HepG2 (cell line): Measurements from ENCODE around the gene PIEZO1. TPM values are rescaled to one million over a fixed set of nuclear protein-coding genes. Genes with fewer than 3 reads are reported as not detected.

Source experiments
- CEBPB ChIP-seq: IDR thresholded peaks from 2 replicates; pipeline ENCODE4 v1.6.1; 2011; ENCODE audit warnings: low read depth, low read length, improper control_type of control experiment, borderline replicate concordance
- DR1 ChIP-seq: sonication (generic); formaldehyde crosslinking; IDR thresholded peaks from 2 replicates; pipeline ENCODE4 v1.8.0; 2021; ENCODE audit warnings: mild to moderate bottlenecking, missing genetic modification reagents, inconsistent platforms
- FLYWCH1 ChIP-seq: sonication (generic); formaldehyde crosslinking; IDR thresholded peaks from 2 replicates; pipeline ENCODE4 v1.8.1; 2023; ENCODE audit warnings: mild to moderate bottlenecking, missing genetic modification reagents
- GABPA ChIP-seq, 2 experiments: IDR thresholded peaks; 2 replicates each; pipeline ENCODE4 v1.6.1; 2011 to 2016; ENCODE audit warnings: low read depth in 2 of 2, low read length in 1 of 2, missing biosample characterization in 1 of 2, missing genetic modification characterization in 1 of 2
- GABPB1 ChIP-seq: IDR thresholded peaks from 2 replicates; pipeline ENCODE4 v1.6.1; 2016; ENCODE audit warnings: mild to moderate bottlenecking, missing genetic modification reagents, moderate library complexity, missing compliant biosample characterization
- HDAC2 ChIP-seq: sonication (generic); formaldehyde crosslinking; IDR thresholded peaks from 2 replicates; pipeline ENCODE4 v1.4.0; 2020; ENCODE audit warnings: missing genetic modification reagents
- IRX3 ChIP-seq: sonication (generic); formaldehyde crosslinking; IDR thresholded peaks from 2 replicates; pipeline ENCODE4 v1.8.1; 2023; ENCODE audit warnings: mild to moderate bottlenecking, low read depth, missing genetic modification reagents, borderline replicate concordance
- KMT2B ChIP-seq: IDR thresholded peaks from 2 replicates; pipeline ENCODE4 v1.6.1; 2016; ENCODE audit warnings: missing genetic modification reagents, missing compliant biosample characterization
- MNT ChIP-seq: fragments of 450-650 bp; IDR thresholded peaks from 2 replicates; pipeline ENCODE4 v1.6.1; 2016
- NCOR1 ChIP-seq: fragments of 200-600 bp; sonication (generic); IDR thresholded peaks from 2 replicates; pipeline ENCODE4 v1.7.0; 2017; ENCODE audit warnings: antibody characterized with exemption, low read length, borderline replicate concordance
- NFE2L1 ChIP-seq: sonication (generic); formaldehyde crosslinking; IDR thresholded peaks from 2 replicates; pipeline ENCODE4 v1.4.0; 2020; ENCODE audit warnings: missing genetic modification reagents, mild to moderate bottlenecking, borderline replicate concordance
- NFYC ChIP-seq: IDR thresholded peaks from 2 replicates; pipeline ENCODE4 v1.6.1; 2016; ENCODE audit warnings: missing genetic modification reagents, missing compliant biosample characterization
- NR2C2 ChIP-seq: sonication (generic); formaldehyde crosslinking; IDR thresholded peaks from 2 replicates; pipeline ENCODE4 v1.4.0; 2020; ENCODE audit warnings: missing genetic modification reagents, mild to moderate bottlenecking, moderate library complexity, borderline replicate concordance
- PAF1 ChIP-seq: IDR thresholded peaks from 2 replicates; pipeline ENCODE4 v1.6.1; 2016; ENCODE audit warnings: missing genetic modification reagents, missing compliant biosample characterization
- PAX8 ChIP-seq: sonication (generic); formaldehyde crosslinking; IDR thresholded peaks from 2 replicates; pipeline ENCODE4 v1.8.0; 2022; ENCODE audit warnings: mild to moderate bottlenecking, missing genetic modification reagents, borderline replicate concordance
- POLR2A ChIP-seq, 2 experiments: IDR thresholded peaks; 2 replicates each; pipeline ENCODE4 v1.6.1; 2011; ENCODE audit warnings: low read depth in 2 of 2, low read length in 2 of 2, mild to moderate bottlenecking in 1 of 2, moderate library complexity in 1 of 2; ENCODE audit not compliant: insufficient read depth in 1 of 2
- RBAK ChIP-seq: sonication (generic); formaldehyde crosslinking; IDR thresholded peaks from 2 replicates; pipeline ENCODE4 v1.5.1; 2020; ENCODE audit warnings: mild to moderate bottlenecking, missing genetic modification reagents
- SP2 ChIP-seq: sonication (generic); formaldehyde crosslinking; IDR thresholded peaks from 2 replicates; pipeline ENCODE4 v1.5.1; 2020; ENCODE audit warnings: mild to moderate bottlenecking, missing genetic modification reagents
- SPEN ChIP-seq: sonication (generic); formaldehyde crosslinking; IDR thresholded peaks from 2 replicates; pipeline ENCODE4 v1.5.1; 2020; ENCODE audit warnings: low read depth, mild to moderate bottlenecking, missing genetic modification reagents
- TFDP2 ChIP-seq: sonication (generic); formaldehyde crosslinking; IDR thresholded peaks from 2 replicates; pipeline ENCODE4 v1.4.0; 2020; ENCODE audit warnings: missing genetic modification reagents
- ZBTB38 ChIP-seq: sonication (generic); formaldehyde crosslinking; IDR thresholded peaks from 2 replicates; pipeline ENCODE4 v1.5.1; 2020; ENCODE audit warnings: mild to moderate bottlenecking, missing genetic modification reagents
- ZBTB7A ChIP-seq: sonication (generic); formaldehyde crosslinking; IDR thresholded peaks from 2 replicates; pipeline ENCODE4 v1.8.0; 2022; ENCODE audit warnings: mild to moderate bottlenecking, missing genetic modification reagents
- ZC3H13 ChIP-seq: sonication (generic); formaldehyde crosslinking; IDR thresholded peaks from 2 replicates; pipeline ENCODE4 v1.8.1; 2023; ENCODE audit warnings: mild to moderate bottlenecking, missing genetic modification reagents, moderate library complexity
- ZFP36L2 ChIP-seq: sonication (generic); formaldehyde crosslinking; IDR thresholded peaks from 2 replicates; pipeline ENCODE4 v1.4.0; 2020; ENCODE audit warnings: missing genetic modification reagents
- ZNF263 ChIP-seq: sonication (generic); formaldehyde crosslinking; IDR thresholded peaks from 2 replicates; pipeline ENCODE4 v1.4.0; 2020; ENCODE audit warnings: missing genetic modification reagents
- ZNF382 ChIP-seq: sonication (generic); formaldehyde crosslinking; IDR thresholded peaks from 2 replicates; pipeline ENCODE4 v1.5.0; 2020; ENCODE audit warnings: missing genetic modification reagents, mild to moderate bottlenecking, borderline replicate concordance
- ZNF44 ChIP-seq: sonication (generic); formaldehyde crosslinking; IDR thresholded peaks from 2 replicates; pipeline ENCODE4 v1.5.1; 2020; ENCODE audit warnings: mild to moderate bottlenecking, missing genetic modification reagents
- ZNF674 ChIP-seq: sonication (generic); formaldehyde crosslinking; IDR thresholded peaks from 2 replicates; pipeline ENCODE4 v1.5.0; 2020; ENCODE audit warnings: low read depth, mild to moderate bottlenecking, missing genetic modification reagents
- ZNF740 ChIP-seq: sonication (generic); formaldehyde crosslinking; IDR thresholded peaks from 2 replicates; pipeline ENCODE4 v1.4.0; 2020; ENCODE audit warnings: missing genetic modification reagents
- ZNF83 ChIP-seq: sonication (generic); formaldehyde crosslinking; IDR thresholded peaks from 2 replicates; pipeline ENCODE4 v1.4.0; 2020; ENCODE audit warnings: missing genetic modification reagents, mild to moderate bottlenecking, borderline replicate concordance
- ZSCAN12 ChIP-seq: sonication (generic); formaldehyde crosslinking; IDR thresholded peaks from 2 replicates; pipeline ENCODE4 v1.9.0; 2021; ENCODE audit warnings: mild to moderate bottlenecking, missing genetic modification reagents
- polyA plus RNA-seq, 8 experiments: library from polyadenylated mRNA; depleted of rRNA in 3 of 8; stranded (reverse) in 7 of 8; unstranded in 1 of 8; fragments of >200 nt; fragmentation: Illumina TruSeq in 4 of 8; extraction: Trizol in 4 of 8; gene quantifications; 2 replicates each; pipeline versions ENCODE4 v1.2.1 to v1.2.3, GENCODE V29; 2011 to 2016; ENCODE audit warnings: low read depth in 4 of 8, missing spikeins in 1 of 8, mixed read lengths in 1 of 8; ENCODE audit not compliant: insufficient read depth in 1 of 8
- total RNA-seq, 5 experiments: library from RNA; depleted of rRNA; stranded (reverse); fragments of >200 nt; fragmentation: Illumina TruSeq; extraction: Trizol; gene quantifications; 2 replicates each; pipeline ENCODE4 v1.2.3, GENCODE V29; 2016; ENCODE audit warnings: low read depth in 1 of 5

PIEZO1 gene
- total and polyA plus RNA-seq, 2 of the 13 experiments (the other 11 are each of a cell fraction or from before 2014, with no cell fraction given): 67.9 to 85.0 TPM

GRCh38 chr16:88807142-88807625 lies 22.2 kb upstream of the PIEZO1 start (continued):
- TF ChIP-seq ZNF674 (CRISPR knock-in tag) (no peak), ZC3H13 (CRISPR knock-in tag) (0 out of 2 replicates have a peak, but pooled peaks have one; percentile 29), ZNF44 (no peak), GABPA (IDR thresholded peaks at IDR 0.05; ENCODE audit: low read depth, low read length) (no peak), GABPA (CRISPR knock-in tag; IDR thresholded peaks at IDR 0.05; ENCODE audit: low read depth) (no peak), SPEN (CRISPR knock-in tag) (no peak), GABPB1 (CRISPR knock-in tag) (peak; percentile 16; the same call in 1 of the 2 replicates), ZNF83 (no peak), ZNF382 (CRISPR knock-in tag) (no peak), POLR2A (IDR thresholded peaks at IDR 0.05; ENCODE audit: insufficient read depth in 1 of 2, low read depth in 2 of 2, low read length in 2 of 2) (peak in 1 of 2 experiments; percentile 9; a peak in 1 of 4 replicates), ZBTB38 (CRISPR knock-in tag) (peak; percentile 58; the same call in 1 of the 2 replicates), KMT2B (no peak), IRX3 (no peak), ZNF740 (no peak), ZFP36L2 (CRISPR knock-in tag) (no peak), NCOR1 (no peak), ZBTB7A (CRISPR knock-in tag) (peak; percentile 35; the same call in 1 of the 2 replicates), MNT (no peak), HDAC2 (CRISPR knock-in tag) (no peak), SP2 (no peak), RBAK (CRISPR knock-in tag) (no peak), TFDP2 (CRISPR knock-in tag) (no peak), FLYWCH1 (no peak), NFYC (CRISPR knock-in tag) (no peak), ZNF263 (no peak), PAF1 (peak; percentile 22; the same call in 1 of the 2 replicates), NFE2L1 (CRISPR knock-in tag) (no peak), ZSCAN12 (CRISPR knock-in tag) (no peak), PAX8 (CRISPR knock-in tag) (no peak), NR2C2 (CRISPR knock-in tag) (no peak), CEBPB (no peak), DR1 (CRISPR knock-in tag) (0 out of 2 replicates have a peak, but pooled peaks have one; percentile 8)
